ENCODE data around the gene CCNC.

Gene CCNC

GRCh38 chr6:99613409-99613704 is 44.9 kb upstream of the CCNC start:
- Histone ChIP-seq H3K27me3 (ENCODE audit: insufficient read depth, poor library complexity, severe bottlenecking) (peaks cover 100% of the 10 kb centered on the region), H3K9me3 (ENCODE audit: severe bottlenecking) (no peaks in the 10 kb centered on the region), H3K4me3 (ENCODE audit: severe bottlenecking) (peak overlapping the region; percentile 21), H3K4me1 (ENCODE audit: insufficient read depth, poor library complexity, severe bottlenecking) (no peaks in the 10 kb centered on the region), H3K36me3 (ENCODE audit: low read depth) (no peaks in the 10 kb centered on the region), H3K27ac (ENCODE audit: poor library complexity, severe bottlenecking) (no peak overlapping the region)
- ATAC-seq (ENCODE audit: low read depth) (peak; percentile 51), DNase-seq (ENCODE audit: low spot score) (no peak)
- peak; percentile 54 for TF ChIP-seq CTCF (IDR thresholded peaks at IDR 0.05; ENCODE audit: poor library complexity, severe bottlenecking)

- ATAC-seq (ENCODE audit: low read depth) (no peak), DNase-seq (ENCODE audit: low spot score) (no peak)
- Histone ChIP-seq H3K9me3 (ENCODE audit: severe bottlenecking) (no peaks in the 10 kb centered on the region), H3K4me3 (ENCODE audit: severe bottlenecking) (peak overlapping the region; percentile 21), H3K27me3 (ENCODE audit: insufficient read depth, poor library complexity, severe bottlenecking) (peaks cover 100% of the 10 kb centered on the region), H3K36me3 (ENCODE audit: low read depth) (no peaks in the 10 kb centered on the region), H3K27ac (ENCODE audit: poor library complexity, severe bottlenecking) (no peak overlapping the region), H3K4me1 (ENCODE audit: insufficient read depth, poor library complexity, severe bottlenecking) (no peaks in the 10 kb centered on the region)
- no peak for TF ChIP-seq CTCF (IDR thresholded peaks at IDR 0.05; ENCODE audit: poor library complexity, severe bottlenecking)
These were observed 44.3 kb upstream of the CCNC start for GRCh38 chr6:99612551-99613408.

- Histone ChIP-seq H3K27ac (ENCODE audit: poor library complexity, severe bottlenecking) (no peak overlapping the region), H3K27me3 (ENCODE audit: insufficient read depth, poor library complexity, severe bottlenecking) (peaks cover 100% of the 10 kb centered on the region)
These were observed 42.7 kb upstream of the CCNC start for GRCh38 chr6:99611148-99611547.

GRCh38 chr6:99609905-99610489 is 41.5 kb upstream of the CCNC start:
- ATAC-seq (ENCODE audit: low read depth) (no peak), DNase-seq (ENCODE audit: low spot score) (no peak)
- Histone ChIP-seq H3K4me3 (ENCODE audit: severe bottlenecking) (no peak overlapping the region), H3K36me3 (ENCODE audit: low read depth) (no peaks in the 10 kb centered on the region), H3K27ac (ENCODE audit: poor library complexity, severe bottlenecking) (no peak overlapping the region), H3K4me1 (ENCODE audit: insufficient read depth, poor library complexity, severe bottlenecking) (no peaks in the 10 kb centered on the region), H3K27me3 (ENCODE audit: insufficient read depth, poor library complexity, severe bottlenecking) (peaks cover 100% of the 10 kb centered on the region), H3K9me3 (ENCODE audit: severe bottlenecking) (no peaks in the 10 kb centered on the region)
- TF ChIP-seq CTCF (IDR thresholded peaks at IDR 0.05; ENCODE audit: poor library complexity, severe bottlenecking): no peak

More at GRCh38 chr6:99611148-99611547, 42.7 kb upstream of the CCNC start:
- Histone ChIP-seq H3K9me3 (ENCODE audit: severe bottlenecking) (no peaks in the 10 kb centered on the region), H3K4me3 (ENCODE audit: severe bottlenecking) (no peak overlapping the region), H3K4me1 (ENCODE audit: insufficient read depth, poor library complexity, severe bottlenecking) (no peaks in the 10 kb centered on the region), H3K36me3 (ENCODE audit: low read depth) (no peaks in the 10 kb centered on the region)
- DNase-seq (ENCODE audit: low spot score): no peak
- TF ChIP-seq CTCF (IDR thresholded peaks at IDR 0.05; ENCODE audit: poor library complexity, severe bottlenecking): no peak
- no peak for ATAC-seq (ENCODE audit: low read depth)
